ENCODE data around the gene EI24. TPM values are rescaled to one million over a fixed set of nuclear protein-coding genes. Genes with fewer than 3 reads are reported as not detected.

EI24 gene
- total RNA-seq, 1 donor from 2014 or later = 129 TPM

GRCh38 chr11:125542709-125543108 lies 26.6 kb upstream of the EI24 start:
- no peak overlapping the region for H3K27ac ChIP-seq (ENCODE audit: low read depth, low read length)
- peaks cover 4% of the 10 kb centered on the region for H3K27me3 ChIP-seq (ENCODE audit: insufficient read depth, low read length)
- H2AFZ ChIP-seq (ENCODE audit: low read depth, low read length) = no peak overlapping the region
- H3K4me1 ChIP-seq (ENCODE audit: insufficient read depth, low read length) = no peaks in the 10 kb centered on the region
- peaks cover 3% of the 10 kb centered on the region for H3K9me3 ChIP-seq (ENCODE audit: insufficient read depth, low read depth, low read length)
- no peak overlapping the region for H3K27ac Mint-ChIP-seq (ENCODE audit: unreplicated experiment)
- FAIRE-seq (no peak), DNase-seq (ENCODE audit: low read depth) (no peak)
- H3K4me1 Mint-ChIP-seq (ENCODE audit: low read depth, unreplicated experiment) = no peaks in the 10 kb centered on the region
- H3K79me2 ChIP-seq (ENCODE audit: insufficient read depth, low read length) = no peaks in the 10 kb centered on the region
- no peak overlapping the region for H3K4me3 ChIP-seq (ENCODE audit: insufficient read depth, low read depth, low read length)
- H3K4me2 ChIP-seq (ENCODE audit: low read length) = no peak overlapping the region
- no peaks in the 10 kb centered on the region for H3K27me3 Mint-ChIP-seq (ENCODE audit: low read depth, unreplicated experiment)
- H3K36me3 ChIP-seq (ENCODE audit: insufficient read depth, low read length) = no peaks in the 10 kb centered on the region
- H4K20me1 ChIP-seq (ENCODE audit: insufficient read depth, low read length) = no peaks in the 10 kb centered on the region
- no peak for TF ChIP-seq EZH2 (IDR thresholded peaks at IDR 0.05; ENCODE audit: insufficient read depth, low read length)
- TF ChIP-seq, protein P1, sequence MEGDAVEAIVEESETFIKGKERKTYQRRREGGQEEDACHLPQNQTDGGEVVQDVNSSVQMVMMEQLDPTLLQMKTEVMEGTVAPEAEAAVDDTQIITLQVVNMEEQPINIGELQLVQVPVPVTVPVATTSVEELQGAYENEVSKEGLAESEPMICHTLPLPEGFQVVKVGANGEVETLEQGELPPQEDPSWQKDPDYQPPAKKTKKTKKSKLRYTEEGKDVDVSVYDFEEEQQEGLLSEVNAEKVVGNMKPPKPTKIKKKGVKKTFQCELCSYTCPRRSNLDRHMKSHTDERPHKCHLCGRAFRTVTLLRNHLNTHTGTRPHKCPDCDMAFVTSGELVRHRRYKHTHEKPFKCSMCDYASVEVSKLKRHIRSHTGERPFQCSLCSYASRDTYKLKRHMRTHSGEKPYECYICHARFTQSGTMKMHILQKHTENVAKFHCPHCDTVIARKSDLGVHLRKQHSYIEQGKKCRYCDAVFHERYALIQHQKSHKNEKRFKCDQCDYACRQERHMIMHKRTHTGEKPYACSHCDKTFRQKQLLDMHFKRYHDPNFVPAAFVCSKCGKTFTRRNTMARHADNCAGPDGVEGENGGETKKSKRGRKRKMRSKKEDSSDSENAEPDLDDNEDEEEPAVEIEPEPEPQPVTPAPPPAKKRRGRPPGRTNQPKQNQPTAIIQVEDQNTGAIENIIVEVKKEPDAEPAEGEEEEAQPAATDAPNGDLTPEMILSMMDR (IDR thresholded peaks at IDR 0.05; ENCODE audit: insufficient read depth, low read depth, low read length) = no peak
- H3K36me3 Mint-ChIP-seq (ENCODE audit: low read depth, unreplicated experiment) = no peaks in the 10 kb centered on the region
- H3K9ac ChIP-seq (ENCODE audit: low read length) = no peak overlapping the region
- H3K4me3 Mint-ChIP-seq (ENCODE audit: unreplicated experiment) = no peak overlapping the region
- peaks cover 7% of the 10 kb centered on the region for H3K9me3 Mint-ChIP-seq (ENCODE audit: unreplicated experiment)

DNA sequence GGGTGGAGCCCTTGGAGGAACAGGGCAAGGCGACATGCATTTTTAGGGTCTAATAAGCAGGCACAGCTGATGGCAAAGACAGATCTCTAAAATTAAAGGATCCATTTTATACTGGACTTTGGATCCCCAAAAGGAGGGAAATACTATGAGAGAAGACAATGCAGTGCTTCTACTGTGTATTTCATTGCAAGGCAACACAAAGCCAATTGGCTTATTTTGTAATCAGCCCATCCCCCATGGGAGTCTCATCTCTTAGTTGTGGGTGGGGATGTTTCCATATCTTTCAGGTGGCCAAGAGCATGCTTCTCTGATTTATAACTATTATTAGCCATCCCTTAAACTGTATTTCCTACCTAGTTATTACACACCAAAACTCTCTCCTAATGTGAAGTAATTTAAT lies 18.5 kb upstream of the EI24 start:
- TF ChIP-seq, protein P1 (IDR thresholded peaks at IDR 0.05; ENCODE audit: insufficient read depth, low read depth, low read length) = no peak
- TF ChIP-seq EZH2 (IDR thresholded peaks at IDR 0.05; ENCODE audit: insufficient read depth, low read length) = no peak
- peaks cover 22% of the 10 kb centered on the region for H3K9me3 Mint-ChIP-seq (ENCODE audit: unreplicated experiment)

GRCh38 chr11:125551835-125552342 lies 17.4 kb upstream of the EI24 start:
- Mint-ChIP-seq H3K27me3 (ENCODE audit: low read depth, unreplicated experiment) (no peaks in the 10 kb centered on the region), H3K27ac (ENCODE audit: unreplicated experiment) (no peak overlapping the region), H3K9me3 (ENCODE audit: unreplicated experiment) (peaks cover 22% of the 10 kb centered on the region), H3K4me1 (ENCODE audit: low read depth, unreplicated experiment) (no peaks in the 10 kb centered on the region), H3K4me3 (ENCODE audit: unreplicated experiment) (no peak overlapping the region), H3K36me3 (ENCODE audit: low read depth, unreplicated experiment) (no peaks in the 10 kb centered on the region)
- no peaks in the 10 kb centered on the region for H4K20me1 ChIP-seq (ENCODE audit: insufficient read depth, low read length)
- H3K4me3 ChIP-seq (ENCODE audit: insufficient read depth, low read depth, low read length) = no peak overlapping the region
- H3K9me3 ChIP-seq (ENCODE audit: insufficient read depth, low read depth, low read length) = peaks cover 11% of the 10 kb centered on the region
- DNase-seq (ENCODE audit: low read depth) = no peak
- no peaks in the 10 kb centered on the region for H3K4me1 ChIP-seq (ENCODE audit: insufficient read depth, low read length)
- no peak overlapping the region for H3K4me2 ChIP-seq (ENCODE audit: low read length)
- H3K27ac ChIP-seq (ENCODE audit: low read depth, low read length) = no peak overlapping the region
- TF ChIP-seq EZH2 (IDR thresholded peaks at IDR 0.05; ENCODE audit: insufficient read depth, low read length) = no peak
- TF ChIP-seq, protein P1 (IDR thresholded peaks at IDR 0.05; ENCODE audit: insufficient read depth, low read depth, low read length) = no peak
- no peak overlapping the region for H3K9ac ChIP-seq (ENCODE audit: low read length)
- no peaks in the 10 kb centered on the region for H3K79me2 ChIP-seq (ENCODE audit: insufficient read depth, low read length)
- H2AFZ ChIP-seq (ENCODE audit: low read depth, low read length) = no peak overlapping the region
- FAIRE-seq = no peak
- no peaks in the 10 kb centered on the region for H3K27me3 ChIP-seq (ENCODE audit: insufficient read depth, low read length)
- no peaks in the 10 kb centered on the region for H3K36me3 ChIP-seq (ENCODE audit: insufficient read depth, low read length)

More for the DNA sequence above, 18.5 kb upstream of the EI24 start:
- peaks cover under 1% of the 10 kb centered on the region for H3K27me3 ChIP-seq (ENCODE audit: insufficient read depth, low read length)
- H3K27me3 Mint-ChIP-seq (ENCODE audit: low read depth, unreplicated experiment) = no peaks in the 10 kb centered on the region
- FAIRE-seq = no peak
- H4K20me1 ChIP-seq (ENCODE audit: insufficient read depth, low read length) = no peaks in the 10 kb centered on the region
- H3K36me3 ChIP-seq (ENCODE audit: insufficient read depth, low read length) = no peaks in the 10 kb centered on the region
- no peak overlapping the region for H3K4me3 Mint-ChIP-seq (ENCODE audit: unreplicated experiment)
- H3K4me3 ChIP-seq (ENCODE audit: insufficient read depth, low read depth, low read length) = no peak overlapping the region
- peaks cover 11% of the 10 kb centered on the region for H3K9me3 ChIP-seq (ENCODE audit: insufficient read depth, low read depth, low read length)
- H3K79me2 ChIP-seq (ENCODE audit: insufficient read depth, low read length) = no peaks in the 10 kb centered on the region
- no peak for DNase-seq (ENCODE audit: low read depth)
- H3K36me3 Mint-ChIP-seq (ENCODE audit: low read depth, unreplicated experiment) = no peaks in the 10 kb centered on the region
- H2AFZ ChIP-seq (ENCODE audit: low read depth, low read length) = no peak overlapping the region
- no peak overlapping the region for H3K27ac Mint-ChIP-seq (ENCODE audit: unreplicated experiment)
- H3K4me1 ChIP-seq (ENCODE audit: insufficient read depth, low read length) = no peaks in the 10 kb centered on the region
- no peak overlapping the region for H3K27ac ChIP-seq (ENCODE audit: low read depth, low read length)
- H3K9ac ChIP-seq (ENCODE audit: low read length) = no peak overlapping the region
- H3K4me1 Mint-ChIP-seq (ENCODE audit: low read depth, unreplicated experiment) = no peaks in the 10 kb centered on the region
- H3K4me2 ChIP-seq (ENCODE audit: low read length) = no peak overlapping the region

Measured in astrocyte (in vitro differentiated cells and primary cell).